Endothelial cell of umbilical vein (primary cell): ENCODE results near the gene PTN. TPM values are rescaled to one million over a fixed set of nuclear protein-coding genes. Genes with fewer than 3 reads are reported as not detected.

Source experiments
- BruUV-seq: library from RNA; stranded (reverse); fragments of 400-500 nt; replicated peaks from 2 replicates; lab custom pipeline; 2021; lab: Mats Ljungman, UMichigan
- CTCF ChIA-PET: fragments of 300-600, 350-600 bp; sonication (Branson Sonifier 250); formaldehyde crosslinking; loops from one replicate; lab custom pipeline; 2021; ENCODE audit warnings: antibody characterized with exemption, inconsistent platforms; lab: Charles Lee
- POLR2A ChIA-PET: fragments of 300-600, 350-600 bp; sonication (Branson Sonifier 250); formaldehyde crosslinking; loops from one replicate; lab custom pipeline; 2021; ENCODE audit warnings: antibody characterized with exemption, inconsistent platforms; lab: Charles Lee
- DNase-seq: peaks from one replicate; pipeline ENCODE4 v3.0.0-alpha.2; 2011; ENCODE audit warnings: low read depth, low spot score
- FAIRE-seq: peaks from 2 replicates; lab custom pipeline; 2011; peaks lifted over from hg19 to GRCh38; lab: Jason Lieb, UNC
- H2AFZ ChIP-seq: 2 replicates; pipeline ENCODE4 v1.6.0; 2012; ENCODE audit warnings: low read depth, low read length, control low read depth, inconsistent platforms
- H3K27ac ChIP-seq: 2 replicates; pipeline ENCODE4 v1.5.1; 2011; ENCODE audit warnings: low read depth, mild to moderate bottlenecking, control low read depth, low read length, moderate library complexity; ENCODE audit not compliant: insufficient read depth
- H3K27me3 ChIP-seq, 2 experiments: 2 replicates each; pipeline versions ENCODE4 v1.6.0 to v1.6.1; 2011; ENCODE audit warnings: low read length in 2 of 2, mixed read lengths in 1 of 2; ENCODE audit not compliant: control insufficient read depth in 2 of 2, insufficient read depth in 2 of 2
- H3K36me3 ChIP-seq, 2 experiments: 2 replicates in 1 of 2; 3 replicates in 1 of 2; pipeline ENCODE4 v1.5.1; 2011; ENCODE audit warnings: low read length in 2 of 2, mild to moderate bottlenecking in 1 of 2, moderate library complexity in 1 of 2; ENCODE audit not compliant: control insufficient read depth in 2 of 2, insufficient read depth in 2 of 2; ENCODE audit errors: extremely low read depth in 1 of 2
- H3K4me1 ChIP-seq: 3 replicates; pipeline ENCODE4 v1.5.1; 2011; ENCODE audit warnings: mild to moderate bottlenecking, low read length; ENCODE audit not compliant: control insufficient read depth, insufficient read depth; ENCODE audit errors: extremely low read depth
- H3K4me2 ChIP-seq: 2 replicates; pipeline ENCODE4 v1.6.1; 2011; ENCODE audit warnings: low read length, control low read depth, mixed read lengths; ENCODE audit not compliant: insufficient read depth
- H3K4me3 ChIP-seq, 3 experiments: fragments of 200-600 bp in 1 of 3; sonication (generic), shearing (Covaris generic) in 1 of 3; replicated peaks in 1 of 3; 2 replicates each; pipeline ENCODE4 v1.5.1; 2011 to 2016; ENCODE audit warnings: control low read depth in 3 of 3, low read length in 3 of 3, mild to moderate bottlenecking in 2 of 3, inconsistent platforms in 1 of 3, low read depth in 1 of 3, moderate library complexity in 1 of 3; ENCODE audit not compliant: insufficient read depth in 1 of 3
- H3K79me2 ChIP-seq: 2 replicates; pipeline ENCODE4 v1.6.0; 2012; ENCODE audit warnings: low read length, inconsistent platforms; ENCODE audit not compliant: control insufficient read depth, insufficient read depth
- H3K9ac ChIP-seq: replicated peaks from 2 replicates; pipeline ENCODE3; 2011; ENCODE audit warnings: low read length, control low read depth; ENCODE audit not compliant: insufficient read depth; ENCODE audit errors: extremely low read depth
- H3K9me1 ChIP-seq: replicated peaks from 3 replicates; pipeline ENCODE4 v1.6.0; 2011; ENCODE audit warnings: mild to moderate bottlenecking, low read length; ENCODE audit not compliant: control insufficient read depth, insufficient read depth; ENCODE audit errors: extremely low read depth
- H3K9me3 ChIP-seq: replicated peaks from 2 replicates; pipeline ENCODE4 v1.5.1; 2012; ENCODE audit warnings: low read length, inconsistent platforms; ENCODE audit not compliant: control insufficient read depth, insufficient read depth
- H4K20me1 ChIP-seq: replicated peaks from 2 replicates; pipeline ENCODE3; 2011; ENCODE audit warnings: mild to moderate bottlenecking, low read length; ENCODE audit not compliant: control insufficient read depth, insufficient read depth; ENCODE audit errors: extremely low read depth
- CTCF ChIP-seq, 2 donors: IDR thresholded peaks; 1 replicate in 1 of 2; 2 replicates in 1 of 2; pipeline ENCODE4 v1.5.1; 2011; ENCODE audit warnings: low read length in 2 of 2, mild to moderate bottlenecking in 2 of 2, moderate library complexity in 2 of 2, control low read depth in 1 of 2, inconsistent platforms in 1 of 2, low read depth in 1 of 2; ENCODE audit not compliant: insufficient read depth in 1 of 2; ENCODE audit errors: extremely low read depth in 1 of 2
- EZH2 ChIP-seq: IDR thresholded peaks from 2 replicates; pipeline ENCODE4 v1.6.1; 2012; ENCODE audit warnings: borderline replicate concordance, low read depth, mild to moderate bottlenecking, moderate library complexity, low read length, inconsistent platforms; ENCODE audit not compliant: severe bottlenecking
- FOS ChIP-seq: IDR thresholded peaks from 2 replicates; pipeline ENCODE4 v1.6.1; 2011; ENCODE audit warnings: mild to moderate bottlenecking, low read length, moderate library complexity, borderline replicate concordance; ENCODE audit not compliant: insufficient read depth
- GATA2 ChIP-seq: IDR thresholded peaks from 2 replicates; pipeline ENCODE4 v1.7.0; 2011; ENCODE audit warnings: low read depth, mild to moderate bottlenecking, moderate library complexity, mixed read lengths, low read length; ENCODE audit not compliant: insufficient read length, insufficient read depth
- JUN ChIP-seq: IDR thresholded peaks from 2 replicates; pipeline ENCODE4 v1.6.1; 2011; ENCODE audit warnings: borderline replicate concordance, low read depth; ENCODE audit not compliant: insufficient read length, insufficient read depth
- MAX ChIP-seq: IDR thresholded peaks from 2 replicates; pipeline ENCODE4 v1.6.1; 2011; ENCODE audit not compliant: insufficient read depth, insufficient read length
- MYC ChIP-seq: IDR thresholded peaks from one replicate; pipeline ENCODE4 v1.6.1; 2011; ENCODE audit warnings: mild to moderate bottlenecking, low read depth, low read length
- POLR2A ChIP-seq: IDR thresholded peaks from 2 replicates; pipeline ENCODE4 v1.6.1; 2012; ENCODE audit warnings: low read depth, mild to moderate bottlenecking, control low read depth, low read length
- POLR2AphosphoS5 ChIP-seq: IDR thresholded peaks from 2 replicates; pipeline ENCODE4 v1.6.1; 2012; ENCODE audit warnings: low read depth, mild to moderate bottlenecking, control low read depth, low read length, moderate library complexity; ENCODE audit not compliant: insufficient read depth
- dilution Hi-C: fragments of 300-500 bp; cut with MboI; formaldehyde crosslinking; loops from one replicate; pipeline ENCODE4 v1.15.0; 2019; ENCODE audit warnings: low sequenced_read_pairs; ENCODE audit not compliant: extremely low pct_ligation_motif_present
- intact Hi-C: fragments of 100-400 bp; cut with micrococcal nuclease; formaldehyde crosslinking; loops from one replicate; pipeline ENCODE4 v1.10.0; 2022
- polyA plus RNA-seq, 4 experiments: library from polyadenylated mRNA; depleted of rRNA in 3 of 4; stranded (reverse) in 3 of 4; unstranded in 1 of 4; fragments of >200 nt; gene quantifications; 2 replicates each; pipeline versions ENCODE4 v1.2.1 to v1.2.3, GENCODE V29; 2011 to 2012; ENCODE audit warnings: missing spikeins in 1 of 4
- total RNA-seq: library from RNA; stranded (reverse); gene quantifications from 2 replicates; pipeline ENCODE4 v1.2.3, GENCODE V29; 2021

PTN gene
- total and polyA plus RNA-seq, 2 donors (not counting 3 experiments of a cell fraction or from before 2014, with no cell fraction given): 0.07 TPM; not detected in 1

GRCh38 chr7:137328373-137329120 lies 15.0 kb downstream of the PTN start:
- Histone ChIP-seq H3K4me2 (no peak overlapping the region), H3K4me1 (no peaks in the 10 kb centered on the region), H3K4me3 (no peak overlapping the region), H3K9me1 (no peaks in the 10 kb centered on the region), H3K9ac (no peak overlapping the region), H4K20me1 (no peaks in the 10 kb centered on the region), H3K9me3 (no peaks in the 10 kb centered on the region), H2AFZ (no peak overlapping the region), H3K27me3 (no peaks in the 10 kb centered on the region), H3K36me3 (no peaks in the 10 kb centered on the region), H3K27ac (no peak overlapping the region), H3K79me2 (no peaks in the 10 kb centered on the region)
- FAIRE-seq (no peak), DNase-seq (no peak)
- ChIA-PET CTCF (no interaction called here), POLR2A (no interaction called here)
- no TSS peak for BruUV-seq
- intact Hi-C loops: no loop called here
- dilution Hi-C loops: no loop called here
- TF ChIP-seq FOS (no peak), CTCF (IDR thresholded peaks at IDR 0.05; ENCODE audit: extremely low read depth in 1 of 2, insufficient read depth in 1 of 2, low read depth in 1 of 2, low read length in 2 of 2) (no peak), POLR2AphosphoS5 (no peak), EZH2 (no peak), GATA2 (no peak), MAX (no peak), MYC (no peak), JUN (no peak), POLR2A (no peak)
